GM12878 (cell line): Measurements from ENCODE around the gene ANKFY1. TPM values are rescaled to one million over a fixed set of nuclear protein-coding genes. Genes with fewer than 3 reads are reported as not detected.

Experiments
- ATAC-seq: fragments of 200-7000 bp; cut with Tn5 transposase; 3 replicates; pipeline ENCODE4 v1.9.1; 2020; ENCODE audit warnings: mild to moderate bottlenecking, moderate library complexity
- BruUV-seq: library from RNA; stranded (reverse); fragments of 400-500 nt; replicated peaks from 2 replicates; lab custom pipeline; 2021; lab: Mats Ljungman, UMichigan
- CTCF ChIA-PET: fragments of 300-600 bp; sonication (Branson Sonifier 250); formaldehyde crosslinking; extraction: SDS; loops from one replicate; lab custom pipeline; 2021; ENCODE audit warnings: inconsistent platforms; lab: Yijun Ruan, JAX
- POLR2A ChIA-PET: fragments of 350-600 bp; formaldehyde crosslinking; extraction: SDS; loops from one replicate; lab custom pipeline; 2021; ENCODE audit warnings: inconsistent platforms; lab: Charles Lee
- RAD21 ChIA-PET: fragments of 300-600 bp; sonication (Branson Sonifier 250); formaldehyde crosslinking; loops from one replicate; lab custom pipeline; 2023; ENCODE audit warnings: antibody characterized with exemption; ENCODE audit not compliant: unreplicated experiment; lab: Charles Lee
- SMC1A ChIA-PET: fragments of 300-600 bp; sonication (Branson Sonifier 250); formaldehyde crosslinking; loops from one replicate; lab custom pipeline; 2023; ENCODE audit not compliant: unreplicated experiment, uncharacterized antibody; lab: Charles Lee
- DNase-seq: peaks from one replicate; pipeline ENCODE4 v3.0.0-alpha.2; 2011; ENCODE audit warnings: low read depth, low spot score
- FAIRE-seq: peaks from 3 replicates; lab custom pipeline; 2011; peaks lifted over from hg19 to GRCh38; lab: Jason Lieb, UNC
- H2AFZ ChIP-seq: 2 replicates; pipeline ENCODE4 v1.6.0; 2011; ENCODE audit warnings: low read depth, low read length, control low read depth; ENCODE audit not compliant: control insufficient read depth
- H3K27ac ChIP-seq: 2 replicates; pipeline ENCODE4 v1.5.1; 2011; ENCODE audit warnings: control low read depth; ENCODE audit not compliant: control insufficient read depth, insufficient read depth
- H3K27me3 ChIP-seq, 2 experiments: replicated peaks in 1 of 2; 2 replicates each; pipeline versions ENCODE4 v1.6.0 to v1.6.1; 2011; ENCODE audit warnings: low read length in 1 of 2; ENCODE audit not compliant: control insufficient read depth in 2 of 2, insufficient read depth in 2 of 2
- H3K36me3 ChIP-seq, 2 experiments: 2 replicates each; pipeline ENCODE4 v1.5.1; 2011; ENCODE audit warnings: low read length in 1 of 2; ENCODE audit not compliant: control insufficient read depth in 2 of 2, insufficient read depth in 2 of 2
- H3K4me1 ChIP-seq: 2 replicates; pipeline ENCODE4 v1.6.1; 2011; ENCODE audit warnings: mild to moderate bottlenecking, low read length, moderate library complexity, mixed read lengths; ENCODE audit not compliant: control insufficient read depth, insufficient read depth
- H3K4me2 ChIP-seq: 2 replicates; pipeline ENCODE4 v1.6.0; 2011; ENCODE audit warnings: control low read depth; ENCODE audit not compliant: control insufficient read depth, insufficient read depth
- H3K4me3 ChIP-seq: fragments of 200-600 bp; sonication (generic); 2 replicates; pipeline ENCODE4 v1.5.1; 2016
- H3K79me2 ChIP-seq: 2 replicates; pipeline ENCODE4 v1.6.0; 2011; ENCODE audit warnings: low read length; ENCODE audit not compliant: control insufficient read depth, insufficient read depth
- H3K9ac ChIP-seq: 2 replicates; pipeline ENCODE4 v1.8.0; 2011; ENCODE audit warnings: low read length, control low read depth, mixed read lengths; ENCODE audit not compliant: control insufficient read depth, insufficient read depth
- H3K9me3 ChIP-seq: replicated peaks from 3 replicates; pipeline ENCODE4 v1.5.1; 2011; ENCODE audit warnings: mild to moderate bottlenecking, low read length; ENCODE audit not compliant: control insufficient read depth, insufficient read depth
- H4K20me1 ChIP-seq: 2 replicates; pipeline ENCODE4 v1.6.0; 2011; ENCODE audit not compliant: control insufficient read depth, insufficient read depth
- CTCF ChIP-seq, 3 experiments: IDR thresholded peaks in 2 of 3; conservative IDR thresholded peaks in 1 of 3; 2 replicates each; pipeline ENCODE4 v1.5.1; 2011; ENCODE audit warnings: low read depth in 3 of 3, low read length in 3 of 3, mild to moderate bottlenecking in 3 of 3, control low read depth in 2 of 3, moderate library complexity in 2 of 3, inconsistent platforms in 1 of 3, mixed read lengths in 1 of 3; ENCODE audit not compliant: control insufficient read depth in 2 of 3, insufficient read depth in 1 of 3; ENCODE audit errors: extremely low read depth in 1 of 3
- IRF4 ChIP-seq: IDR thresholded peaks from 2 replicates; pipeline ENCODE4 v1.6.1; 2011; ENCODE audit warnings: low read depth, low read length
- RAD21 ChIP-seq: IDR thresholded peaks from 2 replicates; pipeline ENCODE4 v1.6.1; 2011; ENCODE audit warnings: mild to moderate bottlenecking, low read depth, low read length, moderate library complexity; ENCODE audit not compliant: insufficient read depth
- RUNX3 ChIP-seq: IDR thresholded peaks from 2 replicates; pipeline ENCODE4 v1.6.1; 2012; ENCODE audit warnings: low read length, inconsistent platforms
- SMC3 ChIP-seq: IDR thresholded peaks from 2 replicates; pipeline ENCODE4 v1.6.1; 2011; ENCODE audit warnings: low read length, improper control_type of control experiment, borderline replicate concordance
- WGBS: methylation state at CpG from one replicate; pipeline ENCODE4 v1.1.6; 2016; ENCODE audit warnings: low lambda C conversion rate; ENCODE audit not compliant: insufficient replicate concordance, insufficient coverage; ENCODE audit errors: missing lambda C conversion rate; 5-methylcytosine and 5-hydroxymethylcytosine counted together
- in situ Hi-C: fragments of 300-500 bp; cut with MboI; formaldehyde crosslinking; loops from 9 replicates; pipeline ENCODE4 v1.14.3; 2018; ENCODE audit warnings: mixed read lengths
- intact Hi-C: fragments of 100-400 bp; cut with micrococcal nuclease; formaldehyde crosslinking; loops from one replicate; pipeline ENCODE4 v1.14.2; 2022; ENCODE audit not compliant: unreplicated experiment
- polyA plus RNA-seq, 11 experiments: library from polyadenylated mRNA; depleted of rRNA in 4 of 11; unstranded in 6 of 11; stranded (reverse) in 5 of 11; fragments of >200 nt; fragmentation: Nextera tagmentation in 4 of 11; fragmentation: Illumina TruSeq in 1 of 11; extraction: Ambion mirVana in 4 of 11; extraction: Trizol in 1 of 11; gene quantifications; 1 replicate in 1 of 11; 2 replicates in 10 of 11; pipeline versions ENCODE4 v1.2.1 to v1.2.3, GENCODE V29; 2011 to 2016; ENCODE audit warnings: inconsistent platforms in 2 of 11, missing spikeins in 2 of 11, low read depth in 1 of 11
- total RNA-seq, 4 experiments: library from RNA; depleted of rRNA in 3 of 4; stranded (reverse); fragments of >200 nt in 3 of 4; fragmentation: Illumina TruSeq in 1 of 4; extraction: Trizol in 1 of 4; gene quantifications; 2 replicates each; pipeline versions ENCODE4 v1.2.1 to v1.2.3, GENCODE V29; 2013 to 2021

The ANKFY1 gene
- total and polyA plus RNA-seq, 10 of the 15 experiments (the other 5 are each of a cell fraction or from before 2014, with no cell fraction given) = 3.0 to 27.7 (median 16.4) TPM

- TF ChIP-seq SMC3 (peak; percentile 60; the same call in 1 of the 2 replicates), IRF4 (no peak), RAD21 (peak; percentile 51), CTCF (IDR thresholded peaks at IDR 0.05 in 2 of 3, conservative IDR thresholded peaks at IDR 0.05 in 1 of 3; ENCODE audit: control insufficient read depth in 2 of 3, extremely low read depth in 1 of 3, insufficient read depth in 1 of 3, low read depth in 3 of 3, low read length in 3 of 3) (peak; percentile 60 to 72 (median 62)), RUNX3 (no peak)
- no peak overlapping the region for H3K27ac ChIP-seq
- H3K4me1 ChIP-seq = peaks cover 3% of the 10 kb centered on the region; the same call in 1 of the 2 replicates
- ChIA-PET SMC1A (interaction anchor here (1.0 to 4.8 kb wide), 6 partner anchors 12 to 108 kb away, joined by 3 to 22 read pairs (median 4); no protein-coding TSS in a partner anchor), POLR2A (interaction anchor here (0.5 kb wide), 1 partner anchor 64 kb away, joined by 9 read pairs; no protein-coding TSS in a partner anchor), CTCF (interaction anchor here (0.6 to 2.4 kb wide), 20 partner anchors 8 to 193 kb away, joined by 3 to 11 read pairs (median 4); no protein-coding TSS in a partner anchor), RAD21 (interaction anchor here (1.1 to 4.9 kb wide), 3 partner anchors 88 to 105 kb away, joined by 3 to 22 read pairs (median 9); no protein-coding TSS in a partner anchor)
- H2AFZ ChIP-seq = no peak overlapping the region
- no peak overlapping the region for H3K4me2 ChIP-seq
- H3K9me3 ChIP-seq = no peaks in the 10 kb centered on the region
- no peak overlapping the region for H3K4me3 ChIP-seq
- H3K79me2 ChIP-seq = peaks cover 31% of the 10 kb centered on the region
- WGBS = 53% methylated on average over 6 of the region's 6 CpGs
- no TSS peak for BruUV-seq
- DNase-seq (no peak), ATAC-seq (peak; percentile 96), FAIRE-seq (peak; percentile 82)
- no peak overlapping the region for H3K9ac ChIP-seq
- intact Hi-C loops = loop anchor here (2.0 to 5.0 kb wide), 3 partner anchors 87 to 108 kb away; no protein-coding TSS in a partner anchor
- H3K36me3 ChIP-seq = peaks cover 16 to 25% of the 10 kb centered on the region in 2 experiments
- in situ Hi-C loops = no loop called here
- no peaks in the 10 kb centered on the region for H3K27me3 ChIP-seq
- peaks cover 5% of the 10 kb centered on the region; the same call in 1 of the 2 replicates for H4K20me1 ChIP-seq
Observed at GRCh38 chr17:4304417-4305027, 40.7 kb upstream of the ANKFY1 start.
